Left renal pelvis (tissue), 4 donors: Measurements from ENCODE around the gene AFF3. TPM values are rescaled to one million over a fixed set of nuclear protein-coding genes. Genes with fewer than 3 reads are reported as not detected.
"Not testable (repeated sequence)": the region's sequence is repeated elsewhere in the genome, so short reads cannot be mapped to it uniquely, and the experiment has no call there.

ENCODE experiments used
- DNase-seq, 4 donors: peaks; one replicate each; pipeline ENCODE4 v3.0.0-alpha.2; 2013; ENCODE audit warnings: low read depth in 4 of 4, low spot score in 3 of 4
- polyA plus RNA-seq, 4 donors: library from polyadenylated mRNA; unstranded; fragments of 120-200 nt; gene quantifications; one replicate each; pipeline ENCODE4 v1.2.1, GENCODE V29; 2013; ENCODE audit not compliant: insufficient read length in 4 of 4

Gene AFF3
- polyA plus RNA-seq, 4 donors, result 19.5 to 72.9 (median 24.7) TPM

DNA sequence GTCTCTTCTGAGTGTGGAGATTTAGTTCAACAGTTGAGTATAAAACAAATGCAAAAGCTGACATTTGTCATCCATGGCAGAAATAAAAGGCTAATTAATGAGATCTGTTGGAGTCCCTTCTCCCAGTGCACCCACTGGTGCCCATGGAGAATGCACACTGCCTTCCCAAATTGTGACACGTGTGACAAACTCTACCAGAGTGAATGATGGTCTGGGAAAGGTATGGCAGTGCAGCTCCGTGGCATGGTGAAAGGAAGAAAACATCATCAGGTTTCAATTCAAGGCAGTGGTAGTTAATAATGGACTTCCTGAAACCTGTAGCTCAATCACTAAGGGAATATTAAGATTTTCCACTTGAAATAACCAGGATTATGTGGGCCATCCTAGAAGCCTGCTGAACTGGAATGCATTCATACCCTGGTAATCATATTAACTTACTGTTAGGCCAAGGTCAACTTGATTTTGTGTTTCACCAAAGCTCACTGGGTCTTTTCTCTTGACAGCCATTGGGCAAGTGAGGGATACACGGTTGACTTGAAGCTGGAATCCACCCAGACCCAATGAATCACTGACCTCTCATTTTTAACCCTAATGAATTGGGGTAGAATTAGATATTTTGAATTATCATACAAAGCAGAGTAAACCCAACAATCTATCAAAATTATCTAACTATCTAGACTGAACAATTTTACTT lies 167.6 kb downstream of the AFF3 start:
- DNase-seq, result no peak

DNA sequence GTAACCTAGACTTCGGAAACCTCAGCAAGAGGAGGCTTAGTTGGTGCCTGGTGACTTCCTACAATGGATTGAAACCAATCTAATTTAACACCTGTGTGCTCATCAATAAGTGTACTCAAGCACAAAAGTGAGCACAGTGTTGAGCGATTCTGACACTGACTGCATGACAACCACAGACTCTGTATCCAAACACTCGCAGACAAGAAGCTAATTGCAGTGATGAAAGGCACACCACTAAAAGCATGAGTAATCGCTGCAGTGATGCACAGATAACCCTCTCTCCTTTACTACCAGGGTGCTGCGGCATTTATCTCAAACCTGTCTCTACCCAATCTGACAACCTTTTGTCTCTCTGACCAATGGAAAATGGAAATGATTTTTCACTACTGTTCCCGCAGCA lies 168.1 kb downstream of the AFF3 start:
- no peak for DNase-seq

DNA sequence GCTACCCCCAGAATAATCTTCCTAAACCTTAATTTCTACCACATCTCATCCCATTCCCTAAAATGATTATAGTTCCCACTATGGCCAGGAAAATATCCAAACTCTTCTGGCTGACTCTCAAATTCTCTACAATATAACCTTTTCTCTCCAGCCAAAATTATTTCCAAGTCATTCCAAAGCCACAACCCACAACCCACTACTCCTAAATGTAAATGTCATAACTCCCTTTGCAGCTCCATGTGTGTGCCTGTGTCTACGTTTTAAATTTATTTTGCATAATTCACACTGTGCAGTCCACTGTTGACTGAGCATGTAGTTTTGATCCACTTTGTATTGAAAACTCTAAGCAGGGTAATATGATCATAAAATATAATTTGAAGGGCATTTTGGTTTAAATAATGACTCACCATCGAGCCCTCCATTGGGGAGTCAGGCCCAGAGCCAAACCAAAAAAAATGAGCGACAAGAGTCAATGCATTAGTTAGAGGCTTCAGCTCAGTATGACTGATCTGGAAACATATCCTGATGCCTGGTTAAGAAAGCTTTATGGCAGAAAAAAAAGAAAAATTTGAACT lies 171.0 kb downstream of the AFF3 start:
- no peak for DNase-seq

DNA sequence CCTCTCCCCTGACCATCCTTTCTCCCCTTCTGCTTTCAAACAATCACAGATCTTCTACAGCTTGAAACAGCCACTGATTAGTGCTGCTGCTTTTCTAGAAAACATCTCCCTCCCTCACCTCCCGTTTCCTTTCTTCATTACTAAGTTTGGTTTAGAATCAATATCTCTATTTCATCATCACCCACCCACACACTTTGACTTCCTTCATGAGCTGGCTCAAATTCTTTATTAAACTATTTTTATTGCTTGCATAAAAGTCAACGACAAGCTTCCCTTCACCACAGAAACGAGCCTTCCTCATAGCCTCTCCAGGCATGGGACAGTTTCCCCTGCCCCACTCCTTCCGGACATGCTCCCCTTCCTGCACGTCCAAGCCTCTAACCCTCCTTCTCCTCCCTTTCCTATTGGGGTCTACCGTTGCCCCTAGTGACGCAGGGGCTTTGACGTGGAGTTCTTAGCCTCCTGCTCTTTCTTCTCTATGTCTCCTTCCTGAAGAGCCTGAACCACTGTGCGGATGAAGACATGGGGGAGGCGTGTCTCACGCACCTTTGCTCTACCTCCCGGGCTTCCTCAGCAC lies 172.0 kb downstream of the AFF3 start:
- no peak for DNase-seq

DNA sequence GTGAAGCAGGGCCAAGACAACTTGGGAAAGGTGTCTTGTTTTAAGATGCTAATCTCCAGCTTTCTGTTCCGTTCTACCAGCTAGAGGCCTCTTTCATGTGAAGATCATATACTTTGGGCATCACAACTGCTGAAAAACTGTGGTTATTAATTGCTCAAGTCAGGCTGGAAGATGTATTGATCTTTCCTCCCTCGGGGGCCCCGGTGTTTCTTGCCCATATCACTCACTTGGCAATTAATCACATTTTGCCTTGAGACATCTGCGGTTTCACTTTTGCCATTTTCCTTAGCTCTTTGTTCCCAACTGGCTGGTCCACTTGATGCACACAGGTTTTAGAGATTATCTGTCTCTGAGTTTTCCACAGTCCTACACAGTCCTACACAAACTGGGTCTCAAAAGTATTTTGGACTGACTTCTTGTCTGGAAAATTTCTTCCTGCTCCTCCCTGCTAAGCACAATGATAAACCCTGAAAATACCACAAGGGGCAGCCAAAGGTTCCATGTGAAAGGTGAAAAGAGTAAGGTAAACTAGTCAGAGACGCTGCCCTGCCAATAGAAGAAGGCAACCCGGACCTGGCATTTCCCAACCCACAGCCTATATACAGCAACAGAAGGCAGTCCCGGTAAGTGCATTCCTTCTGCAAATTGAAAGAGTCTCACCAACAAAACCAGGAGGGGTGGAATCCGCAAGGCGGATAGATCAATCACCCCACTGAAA lies 181.0 kb downstream of the AFF3 start:
- DNase-seq, result no peak

DNA sequence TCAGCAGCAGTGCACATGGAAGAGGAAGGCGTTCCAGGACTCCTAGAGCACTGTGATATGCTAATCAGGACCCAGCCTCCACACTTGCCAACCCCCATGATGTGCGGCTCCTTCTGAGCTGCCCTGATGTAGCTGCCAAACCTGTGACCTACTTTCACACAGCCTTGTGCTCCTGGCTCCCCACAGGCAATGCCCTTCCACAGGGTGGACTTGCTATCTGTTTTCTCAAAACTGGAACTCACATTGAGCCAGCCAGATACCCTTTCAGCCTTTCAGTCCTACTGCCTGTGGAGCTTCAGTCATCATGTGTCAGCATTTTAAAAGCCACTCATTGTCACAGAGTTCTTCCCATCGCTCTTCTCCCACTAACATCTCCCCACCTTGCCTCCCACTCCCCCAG lies 181.6 kb downstream of the AFF3 start:
- DNase-seq, result no peak

DNA sequence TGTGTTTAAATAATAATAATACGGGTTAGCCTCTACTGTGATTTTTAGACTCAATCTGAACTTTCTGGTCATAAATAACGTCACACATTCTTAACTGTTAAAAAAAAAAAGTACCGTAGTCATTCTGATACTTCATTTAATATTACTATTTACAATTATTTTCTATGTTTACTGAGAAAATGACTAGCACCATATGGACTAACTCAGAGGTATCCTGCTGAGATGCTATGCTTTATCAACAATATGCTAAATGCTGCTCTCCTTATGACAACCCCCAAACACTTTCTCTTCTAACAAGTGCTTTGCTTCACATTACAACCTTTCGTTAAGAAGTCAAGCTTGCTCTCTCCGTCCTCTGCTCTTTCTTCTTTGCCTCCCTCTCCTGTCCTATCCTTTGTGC lies 182.1 kb downstream of the AFF3 start:
- DNase-seq, result no peak

DNA sequence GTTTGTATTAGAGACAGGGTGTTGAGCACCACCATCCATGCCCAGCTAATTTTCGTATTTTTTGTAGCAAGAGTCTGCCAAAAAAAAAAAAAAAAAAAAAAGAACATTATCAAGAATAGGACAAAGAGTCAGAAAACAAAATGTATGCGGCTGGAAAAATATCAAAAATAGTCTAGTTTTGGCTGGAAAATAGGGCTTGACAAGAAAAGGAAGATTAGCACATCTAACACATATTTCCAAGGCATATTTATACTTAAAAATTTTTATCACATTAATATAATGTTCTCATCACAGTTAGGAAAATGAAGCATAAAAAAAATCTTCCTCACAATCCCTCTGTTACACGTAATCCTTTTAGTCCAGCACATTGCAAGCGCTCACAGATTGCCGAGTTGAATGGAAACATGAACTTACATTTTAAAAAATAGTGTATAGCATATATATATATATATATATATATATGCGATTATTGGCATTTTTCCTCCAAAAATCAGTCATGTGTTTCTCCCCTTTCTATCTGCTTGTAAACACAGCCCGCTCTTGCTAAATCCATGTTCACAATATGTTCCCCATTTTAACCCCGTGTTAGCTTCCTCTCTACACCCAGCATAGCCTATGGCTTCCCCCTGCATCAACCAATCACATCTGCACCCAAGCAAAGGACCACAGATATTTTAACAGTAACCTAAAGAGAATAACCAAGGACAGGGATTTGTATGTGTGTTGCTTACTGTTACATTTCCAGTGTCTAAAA lies 183.0 kb downstream of the AFF3 start:
- no peak for DNase-seq

DNA sequence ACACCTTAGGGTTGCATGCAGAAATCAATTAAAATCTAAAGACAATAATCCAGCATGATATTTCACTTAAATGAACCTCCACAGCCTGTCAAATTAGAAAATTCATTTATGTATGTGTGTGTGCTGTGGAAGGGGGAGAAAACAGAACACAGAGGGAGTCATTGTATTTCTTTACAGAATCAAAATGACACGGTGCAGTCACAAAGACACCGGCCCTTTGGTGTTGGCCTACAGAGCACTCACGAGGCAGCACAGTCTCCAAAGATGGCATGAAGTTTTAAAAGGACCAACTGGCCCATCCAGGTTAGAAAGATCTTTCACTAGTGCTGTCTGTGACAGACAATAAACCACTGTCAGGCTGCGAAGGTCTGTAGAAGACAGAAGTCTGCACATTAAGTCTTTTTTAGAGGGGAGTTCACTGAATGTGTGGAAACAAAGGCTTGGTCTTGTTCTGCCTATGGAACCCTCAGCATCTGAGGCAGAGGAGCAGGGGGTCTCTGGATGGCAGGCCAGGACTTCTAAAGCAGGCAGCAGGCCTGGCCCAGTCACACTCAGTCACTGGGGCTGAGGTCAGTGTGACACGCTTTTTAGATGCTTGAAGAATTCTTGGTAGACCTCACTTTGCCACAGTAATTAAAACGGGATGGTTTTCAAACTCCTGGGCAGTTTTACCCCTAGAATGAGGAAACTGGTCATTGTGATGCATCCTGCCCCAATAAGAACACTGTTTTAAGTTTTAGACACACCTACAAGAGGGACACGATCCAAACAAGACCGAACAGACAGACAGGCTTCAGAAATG lies 184.9 kb downstream of the AFF3 start:
- DNase-seq, result no peak

DNA sequence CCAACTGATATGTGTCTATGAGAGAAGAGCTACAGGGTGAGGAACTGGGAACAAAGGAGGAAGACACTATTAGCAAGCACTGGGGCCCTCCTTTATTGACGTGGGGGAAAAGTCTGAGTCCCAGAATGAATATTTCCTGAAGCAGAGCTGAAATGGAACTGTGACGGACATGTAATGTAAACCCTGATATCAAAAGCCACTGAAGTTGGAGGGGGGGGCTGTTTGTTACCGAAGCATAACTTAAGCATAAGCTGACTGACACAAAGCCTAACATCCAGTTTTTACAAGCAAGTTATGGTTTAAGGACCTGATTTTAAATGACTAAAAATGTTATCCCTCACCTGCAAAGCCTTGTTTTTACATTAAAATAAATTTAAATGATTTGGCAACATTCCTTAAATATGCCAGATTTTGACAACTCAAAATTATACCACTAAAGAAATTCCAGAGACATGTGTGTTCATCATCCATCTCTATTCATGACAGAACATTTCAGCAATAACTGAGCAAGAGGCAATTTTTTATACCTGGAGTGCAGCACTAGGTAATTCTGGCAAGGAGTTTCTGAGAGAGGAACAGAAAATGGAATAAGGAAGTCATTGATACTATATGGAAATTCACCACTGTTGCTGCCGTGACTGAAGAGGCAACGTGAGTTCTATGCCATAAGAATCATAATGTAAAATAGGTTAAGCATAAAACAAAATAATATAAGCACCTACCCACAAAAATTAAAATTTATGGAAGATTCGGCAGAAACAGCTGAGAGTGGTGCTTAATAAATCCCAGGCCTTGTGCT lies 186.0 kb downstream of the AFF3 start:
- DNase-seq, result no peak

DNA sequence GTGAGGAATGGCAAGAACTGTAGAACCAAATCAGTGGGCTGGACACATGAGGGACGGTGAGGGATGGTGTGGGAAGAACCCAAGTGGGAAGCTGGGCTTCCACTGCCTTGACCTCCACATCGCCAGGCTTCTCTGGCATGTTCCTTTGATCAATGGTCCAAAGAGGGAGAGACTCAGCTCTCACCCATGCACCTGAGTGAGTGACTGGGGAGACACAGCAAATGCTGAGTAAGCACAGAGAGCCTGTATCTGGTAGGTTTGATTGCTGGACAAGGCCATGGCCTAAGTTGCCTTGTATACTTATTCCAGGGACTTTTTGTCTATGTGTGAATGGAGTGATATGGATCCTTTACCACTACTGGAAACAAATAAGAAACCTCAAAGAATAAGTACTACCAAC lies 188.6 kb downstream of the AFF3 start:
- DNase-seq, result no peak

DNA sequence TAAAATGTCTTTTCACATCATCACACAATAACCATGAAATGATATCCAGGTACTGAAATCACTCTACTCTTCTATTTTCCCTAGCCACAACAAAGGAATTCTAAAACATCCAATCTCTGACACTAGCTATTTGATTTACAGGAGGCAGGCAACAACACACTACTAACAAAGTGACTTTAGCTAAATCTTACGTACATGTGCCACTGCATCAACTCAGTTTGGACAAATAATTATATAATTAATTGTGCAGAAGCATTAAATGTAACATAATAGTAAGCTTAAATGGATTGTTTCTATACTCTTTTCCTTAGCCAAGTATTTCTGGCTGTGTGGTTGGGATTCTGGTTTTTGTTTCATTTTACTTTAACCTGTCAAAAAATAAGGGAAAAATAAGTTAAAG lies 192.4 kb downstream of the AFF3 start:
- no peak for DNase-seq

DNA sequence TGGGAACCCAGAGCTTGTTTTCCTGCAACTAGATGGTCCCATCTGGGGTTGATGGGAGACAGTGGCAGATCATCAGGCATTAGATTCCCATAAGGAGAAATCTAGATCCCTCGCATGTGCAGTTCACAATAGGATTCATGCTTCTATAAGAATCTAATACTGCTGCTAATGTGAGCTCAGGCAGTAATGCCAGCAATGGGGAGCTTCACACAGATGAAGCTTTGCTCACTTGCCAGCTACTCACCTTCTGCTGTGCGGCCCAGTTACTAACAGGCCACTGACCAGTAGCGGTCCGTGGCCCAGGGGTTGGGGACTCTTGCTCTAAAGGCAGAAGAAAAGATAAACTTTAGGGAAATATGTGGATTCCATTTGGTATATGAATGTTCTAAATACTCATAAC lies 192.9 kb downstream of the AFF3 start:
- DNase-seq, result no peak

DNA sequence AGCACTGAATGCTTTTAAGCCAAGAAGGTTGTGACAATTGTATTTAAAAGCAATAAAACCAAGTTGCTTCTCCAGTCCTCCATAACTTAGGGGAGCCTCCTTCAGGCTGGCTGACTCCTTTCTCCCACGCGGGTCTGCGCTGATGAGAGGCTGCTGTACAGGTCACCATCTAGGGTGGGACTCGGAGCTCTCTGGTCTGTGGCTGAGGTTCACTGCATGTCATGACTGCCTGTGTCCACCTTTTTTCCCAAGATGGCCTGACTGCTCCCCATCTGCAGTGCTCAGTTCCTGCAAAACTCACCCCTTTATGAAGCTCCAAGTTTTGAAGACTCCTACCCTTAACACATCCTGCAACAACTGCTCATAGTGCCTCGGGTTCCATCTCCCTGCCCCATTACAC lies 194.4 kb downstream of the AFF3 start:
- no peak for DNase-seq

DNA sequence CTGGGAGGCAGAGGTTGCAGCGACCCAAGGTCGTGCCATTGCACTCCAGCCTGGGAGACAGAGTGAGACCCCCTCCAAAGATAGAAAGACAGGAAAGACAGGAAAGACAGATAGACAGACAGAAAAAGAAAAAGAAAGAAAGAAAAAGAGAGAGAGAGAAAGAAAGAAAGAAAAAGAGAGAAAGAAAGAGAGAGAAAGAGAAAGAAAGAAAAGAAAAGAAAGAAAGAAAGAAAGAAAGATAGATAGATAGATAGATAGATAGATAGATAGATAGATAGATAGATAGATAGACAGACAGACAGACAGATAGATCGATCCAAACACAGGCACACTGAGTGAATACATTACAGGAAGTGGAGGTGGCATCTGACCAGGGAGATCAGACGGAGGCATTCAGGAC lies 195.0 kb downstream of the AFF3 start:
- not testable (repeated sequence) for DNase-seq

DNA sequence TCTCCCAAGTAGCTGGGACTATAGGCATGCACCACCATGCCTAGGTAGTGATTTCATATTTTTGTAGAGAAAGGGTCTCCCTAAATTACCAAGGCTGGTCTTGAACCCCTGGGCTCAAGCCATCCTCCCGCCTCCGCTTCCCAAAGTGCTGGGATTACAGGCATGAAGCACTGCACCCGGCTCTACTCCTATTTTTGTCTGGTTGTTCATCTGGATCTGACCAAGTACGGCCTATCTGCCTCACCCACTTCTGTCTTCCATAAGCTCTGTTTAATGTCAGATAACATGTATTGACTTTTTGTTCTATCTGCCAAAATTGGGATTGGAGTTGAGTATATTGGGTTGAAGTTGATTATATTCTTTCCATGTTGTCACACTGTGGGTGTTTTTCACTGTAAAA lies 198.4 kb downstream of the AFF3 start:
- DNase-seq, result no peak

DNA sequence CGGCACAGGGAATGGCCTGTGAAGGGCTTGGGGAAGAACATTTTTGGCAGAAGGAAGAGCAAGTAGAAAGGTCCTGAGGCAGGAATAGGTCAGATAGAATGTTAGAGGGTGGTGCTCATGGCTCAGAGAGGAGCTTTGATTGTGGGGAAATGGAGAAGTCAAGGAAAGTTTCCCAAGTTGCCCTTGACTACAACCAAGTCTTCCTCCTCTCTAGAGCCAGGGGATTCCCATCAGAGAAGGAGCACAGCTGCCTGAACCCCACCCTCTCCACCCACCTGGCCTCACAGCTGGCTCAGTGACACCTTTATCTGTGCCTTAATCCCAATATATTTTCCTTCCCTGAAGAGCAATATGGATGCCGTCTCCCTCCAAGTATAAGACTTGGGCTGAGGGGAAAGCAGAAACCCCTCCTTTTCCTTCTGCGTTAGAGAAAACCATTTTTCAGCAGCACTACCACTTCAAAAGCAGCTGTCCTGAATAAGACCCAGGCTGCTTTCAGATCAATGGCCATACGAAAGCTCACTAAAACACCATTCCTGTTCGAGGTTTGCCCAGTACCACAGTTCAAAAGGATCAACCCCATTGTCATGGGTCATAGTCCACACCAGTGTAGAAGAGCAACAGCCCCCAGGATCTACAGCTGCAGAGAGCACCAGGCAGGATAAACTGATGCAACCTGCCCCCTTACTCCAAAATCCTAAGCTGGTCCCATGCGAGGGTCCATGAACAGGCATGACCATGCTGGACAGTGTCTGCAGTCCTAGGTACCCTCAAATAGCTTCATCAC lies 199.6 kb downstream of the AFF3 start:
- no peak for DNase-seq

DNA sequence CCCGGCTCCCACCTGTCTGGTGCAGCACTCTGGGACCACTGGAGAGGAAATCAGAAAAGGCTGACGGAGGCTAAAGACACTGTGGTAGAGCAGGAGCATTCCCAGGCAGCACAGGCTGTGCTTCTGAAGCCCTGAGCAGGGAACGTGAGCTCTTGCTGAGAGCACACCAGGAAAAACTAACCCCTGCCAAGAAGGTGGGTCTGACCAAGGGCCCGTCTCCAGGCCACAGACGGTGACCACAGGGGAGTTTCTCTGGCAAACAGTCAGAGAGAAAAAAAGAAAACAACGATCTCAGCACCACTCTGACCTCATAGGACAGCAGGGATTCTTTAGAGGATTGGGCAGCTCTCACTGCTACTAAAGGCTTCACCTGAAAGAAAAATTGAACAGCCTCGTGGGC lies 201.4 kb downstream of the AFF3 start:
- DNase-seq, result no peak

DNA sequence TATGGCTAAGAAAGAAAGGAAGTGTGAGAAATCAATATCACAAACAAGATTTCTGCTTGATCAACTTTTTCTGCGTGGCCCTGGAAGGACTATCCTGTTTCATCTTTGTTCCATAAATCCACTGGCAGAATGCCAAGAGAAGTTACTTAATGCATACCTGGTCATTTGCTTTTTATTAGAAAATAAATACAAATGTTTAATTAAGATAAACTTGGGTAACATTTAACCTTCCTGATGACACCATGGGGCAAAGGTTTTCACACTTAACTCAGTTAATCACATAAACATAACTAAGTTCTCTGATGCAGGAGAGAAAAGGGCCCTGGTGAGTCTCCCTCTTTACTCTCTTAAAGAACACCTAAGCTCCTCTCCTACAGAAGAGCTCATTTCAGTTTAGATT lies 203.3 kb downstream of the AFF3 start:
- DNase-seq, result no peak
